HEK293 (cell line): Measurements from ENCODE around the gene RP2.

ENCODE experiments used
- CTCF ChIA-PET: fragments of 350-600 bp; formaldehyde crosslinking; extraction: SDS; loops from one replicate; lab custom pipeline; 2021; ENCODE audit warnings: antibody characterized with exemption; lab: Yijun Ruan, JAX
- POLR2A ChIA-PET: fragments of 300-600 bp; formaldehyde crosslinking; extraction: SDS; loops from one replicate; lab custom pipeline; 2020; ENCODE audit warnings: antibody characterized with exemption, inconsistent platforms; lab: Yijun Ruan, JAX
- H3K27ac ChIP-seq: fragments of 200-500 bp; sonication (Bioruptor generic); 2 replicates; pipeline ENCODE4 v1.5.1; 2014; ENCODE audit warnings: low read depth, low read length, control low read depth, inconsistent platforms; ENCODE audit errors: extremely low read depth
- H3K36me3 ChIP-seq, 2 experiments: fragments of 200-500 bp in 1 of 2; sonication (Bioruptor generic) in 1 of 2; 1 replicate in 1 of 2; 2 replicates in 1 of 2; pipeline ENCODE4 v1.5.1; 2014 to 2017; ENCODE audit warnings: inconsistent platforms in 2 of 2, low read length in 2 of 2; ENCODE audit not compliant: control insufficient read depth in 2 of 2, insufficient read depth in 1 of 2
- H3K4me1 ChIP-seq: fragments of 200-500 bp; sonication (Bioruptor generic); 2 replicates; pipeline ENCODE4 v1.5.1; 2014; ENCODE audit warnings: mild to moderate bottlenecking, low read length, inconsistent platforms; ENCODE audit not compliant: control insufficient read depth, insufficient read depth
- H3K4me3 ChIP-seq: 2 replicates; pipeline ENCODE4 v1.5.1; 2011; ENCODE audit warnings: low read depth, mild to moderate bottlenecking, control low read depth, low read length, moderate library complexity
- H3K9me3 ChIP-seq: fragments of 200-500 bp; sonication (Bioruptor generic); 2 replicates; pipeline ENCODE4 v1.5.1; 2014; ENCODE audit warnings: low read depth, low read length, inconsistent platforms; ENCODE audit not compliant: control insufficient read depth, insufficient read depth
- GFI1B ChIP-seq: fragments of 450-650 bp; formaldehyde crosslinking; IDR thresholded peaks from 2 replicates; pipeline ENCODE4 v1.5.1; 2016; ENCODE audit warnings: missing biosample characterization, missing genetic modification characterization
- GLIS1 ChIP-seq: fragments of 450-650 bp; formaldehyde crosslinking; IDR thresholded peaks from 2 replicates; pipeline ENCODE4 v1.5.1; 2016; ENCODE audit warnings: missing biosample characterization, missing genetic modification characterization
- HOXD13 ChIP-seq: sonication (generic); formaldehyde crosslinking; IDR thresholded peaks from 2 replicates; pipeline ENCODE4 v1.8.0; 2022; ENCODE audit warnings: missing genetic modification reagents, borderline replicate concordance
- KLF1 ChIP-seq: fragments of 450-650 bp; formaldehyde crosslinking; IDR thresholded peaks from 2 replicates; pipeline ENCODE4 v1.5.1; 2016; ENCODE audit warnings: missing biosample characterization, missing genetic modification characterization
- KLF10 ChIP-seq: fragments of 450-650 bp; IDR thresholded peaks from 2 replicates; pipeline ENCODE4 v1.5.1; 2018; ENCODE audit warnings: missing biosample characterization, mild to moderate bottlenecking, missing genetic modification characterization
- PRDM6 ChIP-seq: fragments of 450-650 bp; formaldehyde crosslinking; IDR thresholded peaks from 2 replicates; pipeline ENCODE4 v1.5.1; 2017; ENCODE audit warnings: missing biosample characterization, missing genetic modification characterization
- SP3 ChIP-seq: fragments of 450-650 bp; formaldehyde crosslinking; IDR thresholded peaks from 2 replicates; pipeline ENCODE4 v1.5.1; 2016; ENCODE audit warnings: missing biosample characterization, missing genetic modification characterization
- SP7 ChIP-seq: fragments of 450-650 bp; formaldehyde crosslinking; IDR thresholded peaks from 2 replicates; pipeline ENCODE4 v1.5.1; 2016; ENCODE audit warnings: missing biosample characterization, missing genetic modification characterization
- WT1 ChIP-seq: fragments of 450-650 bp; formaldehyde crosslinking; IDR thresholded peaks from 2 replicates; pipeline ENCODE4 v1.5.1; 2016; ENCODE audit warnings: missing biosample characterization, missing genetic modification characterization
- ZBTB49 ChIP-seq: fragments of 450-650 bp; formaldehyde crosslinking; IDR thresholded peaks from 2 replicates; pipeline ENCODE4 v1.5.1; 2016; ENCODE audit warnings: missing biosample characterization, missing genetic modification characterization, low read depth
- ZEB2 ChIP-seq: fragments of 450-650 bp; formaldehyde crosslinking; IDR thresholded peaks from 2 replicates; pipeline ENCODE4 v1.5.1; 2016; ENCODE audit warnings: missing biosample characterization, missing genetic modification characterization
- ZFP37 ChIP-seq: fragments of 450-650 bp; formaldehyde crosslinking; IDR thresholded peaks from 2 replicates; pipeline ENCODE4 v1.5.1; 2016; ENCODE audit warnings: missing biosample characterization, missing genetic modification characterization
- ZNF133 ChIP-seq: fragments of 450-650 bp; formaldehyde crosslinking; IDR thresholded peaks from 2 replicates; pipeline ENCODE4 v1.5.1; 2016; ENCODE audit warnings: missing biosample characterization, missing genetic modification characterization
- ZNF157 ChIP-seq: fragments of 450-650 bp; formaldehyde crosslinking; IDR thresholded peaks from 2 replicates; pipeline ENCODE4 v1.5.1; 2016; ENCODE audit warnings: missing biosample characterization, missing genetic modification characterization
- ZNF16 ChIP-seq: fragments of 450-650 bp; formaldehyde crosslinking; IDR thresholded peaks from 2 replicates; pipeline ENCODE4 v1.5.1; 2016; ENCODE audit warnings: low read depth, missing biosample characterization, missing genetic modification characterization
- ZNF175 ChIP-seq: fragments of 450-650 bp; formaldehyde crosslinking; IDR thresholded peaks from 2 replicates; pipeline ENCODE4 v1.5.1; 2016; ENCODE audit warnings: missing biosample characterization, missing genetic modification characterization
- ZNF184 ChIP-seq: fragments of 450-650 bp; IDR thresholded peaks from 2 replicates; pipeline ENCODE4 v1.5.1; 2018; ENCODE audit warnings: missing biosample characterization, mild to moderate bottlenecking, missing genetic modification characterization
- ZNF223 ChIP-seq: fragments of 450-650 bp; formaldehyde crosslinking; IDR thresholded peaks from 2 replicates; pipeline ENCODE4 v1.5.1; 2016; ENCODE audit warnings: missing biosample characterization, missing genetic modification characterization
- ZNF24 ChIP-seq: fragments of 450-650 bp; formaldehyde crosslinking; IDR thresholded peaks from 2 replicates; pipeline ENCODE4 v1.5.1; 2016; ENCODE audit warnings: missing biosample characterization, missing genetic modification characterization
- ZNF274 ChIP-seq, 2 experiments: fragments of 200-500 bp in 1 of 2; fragments of 450-650 bp in 1 of 2; sonication (Bioruptor generic) in 1 of 2; formaldehyde crosslinking in 1 of 2; IDR thresholded peaks; 2 replicates each; pipeline versions ENCODE4 v1.5.1 to v1.6.1; 2014 to 2016; ENCODE audit warnings: borderline replicate concordance in 1 of 2, inconsistent platforms in 1 of 2, low read length in 1 of 2, missing biosample characterization in 1 of 2, missing genetic modification characterization in 1 of 2
- ZNF311 ChIP-seq: fragments of 450-650 bp; formaldehyde crosslinking; IDR thresholded peaks from 2 replicates; pipeline ENCODE4 v1.5.1; 2017; ENCODE audit warnings: missing biosample characterization, missing genetic modification characterization, borderline replicate concordance
- ZNF37A ChIP-seq: fragments of 450-650 bp; IDR thresholded peaks from 2 replicates; pipeline ENCODE4 v1.5.1; 2018; ENCODE audit warnings: missing biosample characterization, missing genetic modification characterization
- ZNF423 ChIP-seq: fragments of 450-650 bp; formaldehyde crosslinking; IDR thresholded peaks from 2 replicates; pipeline ENCODE4 v1.5.1; 2016; ENCODE audit warnings: missing biosample characterization, missing genetic modification characterization
- ZNF501 ChIP-seq: fragments of 450-650 bp; formaldehyde crosslinking; IDR thresholded peaks from 2 replicates; pipeline ENCODE4 v1.5.1; 2016; ENCODE audit warnings: missing biosample characterization, missing genetic modification characterization
- ZNF510 ChIP-seq: fragments of 450-650 bp; formaldehyde crosslinking; IDR thresholded peaks from 2 replicates; pipeline ENCODE4 v1.5.1; 2018; ENCODE audit warnings: mild to moderate bottlenecking, missing genetic modification characterization, missing biosample characterization; ENCODE audit not compliant: insufficient replicate concordance
- ZNF521 ChIP-seq: fragments of 450-650 bp; formaldehyde crosslinking; IDR thresholded peaks from 2 replicates; pipeline ENCODE4 v1.5.1; 2017; ENCODE audit warnings: missing biosample characterization, mild to moderate bottlenecking, missing genetic modification characterization
- ZNF558 ChIP-seq: fragments of 450-650 bp; formaldehyde crosslinking; IDR thresholded peaks from 2 replicates; pipeline ENCODE4 v1.5.1; 2016; ENCODE audit warnings: missing biosample characterization, missing genetic modification characterization
- ZNF560 ChIP-seq: fragments of 450-650 bp; formaldehyde crosslinking; IDR thresholded peaks from 2 replicates; pipeline ENCODE4 v1.5.1; 2017; ENCODE audit warnings: missing biosample characterization, missing genetic modification characterization, borderline replicate concordance
- ZNF561 ChIP-seq: fragments of 450-650 bp; IDR thresholded peaks from 2 replicates; pipeline ENCODE4 v1.5.1; 2018; ENCODE audit warnings: missing biosample characterization, missing genetic modification characterization, borderline replicate concordance
- ZNF704 ChIP-seq: fragments of 450-650 bp; formaldehyde crosslinking; IDR thresholded peaks from 2 replicates; pipeline ENCODE4 v1.5.1; 2016; ENCODE audit warnings: missing biosample characterization, missing genetic modification characterization
- ZNF843 ChIP-seq: fragments of 450-650 bp; formaldehyde crosslinking; IDR thresholded peaks from 2 replicates; pipeline ENCODE4 v1.5.1; 2016; ENCODE audit warnings: missing biosample characterization, missing genetic modification characterization
- ZSCAN30 ChIP-seq: fragments of 450-650 bp; IDR thresholded peaks from 2 replicates; pipeline ENCODE4 v1.5.1; 2018; ENCODE audit warnings: missing biosample characterization, mild to moderate bottlenecking, missing genetic modification characterization, moderate library complexity
- ZSCAN4 ChIP-seq: fragments of 450-650 bp; formaldehyde crosslinking; IDR thresholded peaks from 2 replicates; pipeline ENCODE4 v1.5.1; 2017; ENCODE audit warnings: missing biosample characterization, missing genetic modification characterization

RP2 gene

GRCh38 chrX:46836701-46837557, at the start of gene RP2:
RP2 (plus strand) TSS chrX:46837043; CDS start chrX:46837101, 58 bp downstream.
- ChIA-PET POLR2A (interaction anchor here (0.7 to 2.5 kb wide), 5 partner anchors 8 to 308 kb away, joined by 3 to 8 read pairs (median 3); partner anchors contain the start of genes JADE3, NDUFB11 and RBM10), CTCF (interaction anchor here (0.9 to 1.1 kb wide), 2 partner anchors 19 to 67 kb away, joined by 4 to 5 read pairs; no protein-coding TSS in a partner anchor)
- peak within 1 kb of the TSS; percentile 76 for H3K27ac ChIP-seq
- no peaks in the 10 kb centered on the region for H3K36me3 ChIP-seq
- H3K9me3 ChIP-seq = no peaks in the 10 kb centered on the region
- H3K4me3 ChIP-seq = peak within 1 kb of the TSS; percentile 81
- no peaks in the 10 kb centered on the region; the same call in 1 of the 2 replicates for H3K4me1 ChIP-seq
- no peak for TF ChIP-seq ZSCAN4 (tag by site-specific recombination)
- TF ChIP-seq KLF10 (tag by site-specific recombination) = peak; percentile 37; the same call in 1 of the 2 replicates
- no peak for TF ChIP-seq GLIS1 (tag by site-specific recombination)
- no peak for TF ChIP-seq ZNF274 (IDR thresholded peaks at IDR 0.05; ENCODE audit: low read length)
- no peak for TF ChIP-seq ZNF274 (tag by site-specific recombination; IDR thresholded peaks at IDR 0.05; ENCODE audit: borderline replicate concordance)
- no peak for TF ChIP-seq ZNF521
- TF ChIP-seq ZNF501 (tag by site-specific recombination) = peak; percentile 79; the same call in 1 of the 2 replicates
- TF ChIP-seq ZNF223 (tag by site-specific recombination) = no peak
- no peak for TF ChIP-seq ZNF24 (tag by site-specific recombination)
- no peak for TF ChIP-seq GFI1B (tag by site-specific recombination)
- no peak for TF ChIP-seq ZSCAN30
- TF ChIP-seq ZNF843 (tag by site-specific recombination) = no peak
- no peak for TF ChIP-seq ZNF175 (tag by site-specific recombination)
- TF ChIP-seq ZNF157 (tag by site-specific recombination) = no peak
- peak; percentile 88 for TF ChIP-seq KLF1 (tag by site-specific recombination)
- no peak for TF ChIP-seq ZNF133
- no peak for TF ChIP-seq ZNF16
- TF ChIP-seq ZNF704 = no peak
- peak; percentile 87 for TF ChIP-seq SP3 (tag by site-specific recombination)
- TF ChIP-seq ZNF311 (tag by site-specific recombination) = no peak
- no peak; the same call in 1 of the 2 replicates for TF ChIP-seq ZEB2 (tag by site-specific recombination)
- TF ChIP-seq ZNF561 (tag by site-specific recombination) = no peak
- TF ChIP-seq PRDM6 (tag by site-specific recombination) = no peak
- TF ChIP-seq ZNF184 (tag by site-specific recombination) = no peak
- TF ChIP-seq ZNF558 (tag by site-specific recombination) = no peak
- TF ChIP-seq ZNF37A (tag by site-specific recombination) = no peak
- TF ChIP-seq WT1 (tag by site-specific recombination) = no peak
- no peak for TF ChIP-seq ZNF423 (tag by site-specific recombination)
- TF ChIP-seq ZNF510 (tag by site-specific recombination) = no peak
- TF ChIP-seq ZFP37 = 0 out of 2 replicates have a peak, but pooled peaks have one; percentile 20
- no peak for TF ChIP-seq ZBTB49 (tag by site-specific recombination)
- 0 out of 2 replicates have a peak, but pooled peaks have one; percentile 17 for TF ChIP-seq HOXD13 (CRISPR knock-in tag)
- TF ChIP-seq ZNF560 (tag by site-specific recombination) = no peak
- no peak; the same call in 1 of the 2 replicates for TF ChIP-seq SP7 (tag by site-specific recombination)
